ENCODE data around the gene THAP6.

DNA sequence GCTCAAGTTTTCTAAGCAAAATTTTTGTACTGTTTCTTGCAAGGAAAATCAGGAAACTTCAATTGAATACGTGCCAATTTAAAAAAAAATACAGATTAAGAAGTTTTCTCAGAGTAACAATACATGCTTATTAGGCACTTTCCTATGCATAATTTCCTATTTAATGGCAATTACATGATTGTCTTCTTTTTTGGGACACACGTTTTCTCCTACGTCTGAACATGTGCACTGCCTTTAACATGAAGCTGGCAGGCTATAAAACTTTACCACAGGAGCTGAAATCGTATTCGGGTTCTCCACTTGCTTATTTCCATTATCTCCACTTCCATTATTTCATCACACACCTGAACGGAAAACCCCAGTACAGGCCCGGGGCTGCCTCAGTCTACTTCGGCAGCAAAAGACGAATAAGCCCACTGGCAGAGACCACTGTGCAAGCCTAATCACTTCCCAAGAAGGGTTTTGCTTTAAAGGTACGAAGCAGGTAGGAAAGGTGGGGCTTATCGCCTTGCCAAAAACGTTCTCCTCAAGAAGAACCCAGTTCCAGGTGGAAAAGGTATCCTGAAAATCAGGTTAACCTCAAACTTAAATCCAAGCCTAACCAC lies 645 bp upstream of the THAP6 start:
- TF ChIP-seq POLR2A (IDR thresholded peaks at IDR 0.05): no peak
- TF ChIP-seq, protein P1, sequence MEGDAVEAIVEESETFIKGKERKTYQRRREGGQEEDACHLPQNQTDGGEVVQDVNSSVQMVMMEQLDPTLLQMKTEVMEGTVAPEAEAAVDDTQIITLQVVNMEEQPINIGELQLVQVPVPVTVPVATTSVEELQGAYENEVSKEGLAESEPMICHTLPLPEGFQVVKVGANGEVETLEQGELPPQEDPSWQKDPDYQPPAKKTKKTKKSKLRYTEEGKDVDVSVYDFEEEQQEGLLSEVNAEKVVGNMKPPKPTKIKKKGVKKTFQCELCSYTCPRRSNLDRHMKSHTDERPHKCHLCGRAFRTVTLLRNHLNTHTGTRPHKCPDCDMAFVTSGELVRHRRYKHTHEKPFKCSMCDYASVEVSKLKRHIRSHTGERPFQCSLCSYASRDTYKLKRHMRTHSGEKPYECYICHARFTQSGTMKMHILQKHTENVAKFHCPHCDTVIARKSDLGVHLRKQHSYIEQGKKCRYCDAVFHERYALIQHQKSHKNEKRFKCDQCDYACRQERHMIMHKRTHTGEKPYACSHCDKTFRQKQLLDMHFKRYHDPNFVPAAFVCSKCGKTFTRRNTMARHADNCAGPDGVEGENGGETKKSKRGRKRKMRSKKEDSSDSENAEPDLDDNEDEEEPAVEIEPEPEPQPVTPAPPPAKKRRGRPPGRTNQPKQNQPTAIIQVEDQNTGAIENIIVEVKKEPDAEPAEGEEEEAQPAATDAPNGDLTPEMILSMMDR (IDR thresholded peaks at IDR 0.05): no peak

Data from right lobe of liver (tissue), 4 donors.